Activated naive CD8-positive, alpha-beta T cell (primary cell): ENCODE measurements around the gene SLC4A1AP.

Experiments
- H3K27ac Mint-ChIP-seq: one replicate; pipeline ENCODE4 v1.8.0; 2021; ENCODE audit warnings: mixed read lengths
- H3K27me3 Mint-ChIP-seq: one replicate; pipeline ENCODE4 v1.8.0; 2021; ENCODE audit warnings: mixed read lengths
- H3K36me3 Mint-ChIP-seq: one replicate; pipeline ENCODE4 v1.8.0; 2021; ENCODE audit warnings: mixed read lengths
- H3K4me1 Mint-ChIP-seq: one replicate; pipeline ENCODE4 v1.8.0; 2021; ENCODE audit warnings: low read depth, mixed read lengths
- H3K4me3 Mint-ChIP-seq: one replicate; pipeline ENCODE4 v1.8.0; 2021; ENCODE audit warnings: mild to moderate bottlenecking, mixed read lengths
- H3K9me3 Mint-ChIP-seq: one replicate; pipeline ENCODE4 v1.8.0; 2021; ENCODE audit warnings: low read depth, mixed read lengths

SLC4A1AP gene

DNA sequence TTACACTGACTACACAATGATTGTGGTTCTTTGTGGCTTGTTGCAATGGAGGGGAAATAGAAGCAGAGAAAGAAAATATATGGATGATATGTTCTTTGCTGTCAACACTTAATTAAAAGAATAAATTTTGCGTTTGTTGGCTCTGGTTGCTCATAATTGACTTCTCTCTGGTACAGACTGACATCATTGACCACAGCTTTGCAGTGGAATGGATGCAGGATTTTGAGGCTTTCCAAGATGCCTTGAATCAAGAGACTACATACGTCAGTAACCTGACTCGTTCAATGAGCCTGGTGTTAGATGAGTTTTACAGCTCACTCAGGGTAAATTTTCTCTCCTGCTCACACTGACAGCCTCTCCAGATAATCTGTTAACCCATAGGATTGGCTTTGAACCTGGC is 25.0 kb upstream of the SLC4A1AP start:
- H3K36me3 Mint-ChIP-seq = peaks cover 23% of the 10 kb centered on the region
- H3K4me3 Mint-ChIP-seq = peak overlapping the region; percentile 85
- peak overlapping the region; percentile 98 for H3K27ac Mint-ChIP-seq
- H3K9me3 Mint-ChIP-seq = no peaks in the 10 kb centered on the region
- H3K4me1 Mint-ChIP-seq = peaks cover 33% of the 10 kb centered on the region
- H3K27me3 Mint-ChIP-seq = no peaks in the 10 kb centered on the region

DNA sequence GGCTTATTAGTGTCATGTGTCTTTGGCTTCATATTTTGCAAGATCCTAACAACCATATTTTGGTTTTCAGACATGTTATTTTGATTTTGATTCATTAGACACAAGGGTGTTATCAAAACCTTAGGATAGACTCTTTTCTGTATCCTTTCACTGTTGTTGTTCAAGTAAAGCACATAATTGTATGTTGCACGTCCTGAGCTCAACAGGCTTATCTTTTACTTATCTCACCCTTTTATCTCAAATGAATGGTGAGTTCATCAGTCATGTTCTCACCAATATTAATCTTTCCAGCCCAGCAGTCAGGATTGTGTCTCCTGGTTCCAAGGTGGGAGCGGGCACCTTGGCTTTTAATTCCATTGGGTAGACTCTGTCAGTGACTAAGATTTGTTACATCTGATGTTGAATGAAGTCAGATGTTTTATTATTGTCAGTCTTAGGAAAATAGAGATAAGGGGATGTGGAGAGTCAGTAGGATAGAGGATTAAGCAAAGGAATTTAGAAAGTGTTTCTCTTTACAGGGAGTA is 22.9 kb upstream of the SLC4A1AP start:
- Mint-ChIP-seq H3K4me3 (no peak overlapping the region), H3K36me3 (peaks cover 16% of the 10 kb centered on the region), H3K27me3 (no peaks in the 10 kb centered on the region), H3K4me1 (peaks cover 28% of the 10 kb centered on the region), H3K27ac (peak overlapping the region; percentile 46), H3K9me3 (no peaks in the 10 kb centered on the region)

DNA sequence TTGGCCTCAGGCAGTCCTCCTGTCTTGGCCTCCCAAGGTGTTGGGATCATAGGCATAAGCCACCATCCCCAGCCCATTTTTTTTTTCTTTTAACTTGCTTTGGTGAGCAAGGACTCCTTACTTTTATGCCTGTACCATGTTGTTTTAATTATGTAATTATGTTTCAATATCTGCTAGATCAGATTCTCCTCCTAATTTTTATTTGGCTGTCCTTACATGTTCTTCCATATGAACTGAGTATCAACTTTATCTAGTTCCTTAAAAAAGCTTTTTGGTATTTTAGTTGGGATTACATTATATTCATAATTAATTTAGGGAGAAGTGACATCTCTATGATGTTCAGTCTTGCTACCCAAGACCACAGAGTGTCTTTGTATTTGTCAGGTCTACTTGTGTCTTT is 18.5 kb upstream of the SLC4A1AP start:
- H3K4me1 Mint-ChIP-seq = peaks cover 3% of the 10 kb centered on the region
- peaks cover 9% of the 10 kb centered on the region for H3K36me3 Mint-ChIP-seq
- no peak overlapping the region for H3K4me3 Mint-ChIP-seq
- no peak overlapping the region for H3K27ac Mint-ChIP-seq
- no peaks in the 10 kb centered on the region for H3K27me3 Mint-ChIP-seq
- no peaks in the 10 kb centered on the region for H3K9me3 Mint-ChIP-seq

DNA sequence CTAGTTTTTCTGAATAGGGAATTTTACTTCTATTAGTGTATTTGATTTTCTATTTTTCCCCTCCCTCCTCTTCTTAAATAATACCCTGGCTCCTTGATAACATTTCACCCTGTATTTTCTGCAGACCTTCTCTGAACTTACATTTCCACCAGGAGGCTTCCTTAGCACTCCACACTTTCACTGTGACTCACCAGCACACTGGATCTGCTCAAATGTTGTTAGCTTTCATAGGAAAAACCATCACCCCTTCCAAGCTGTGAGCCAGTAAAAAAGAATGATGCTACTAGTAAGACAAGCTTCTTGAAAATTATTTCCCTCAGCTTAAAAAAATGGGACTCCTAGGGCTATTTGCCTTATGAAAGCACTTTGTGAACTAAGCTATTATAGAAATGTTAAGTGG is 16.4 kb upstream of the SLC4A1AP start:
- Mint-ChIP-seq H3K4me1 (peaks cover 1% of the 10 kb centered on the region), H3K36me3 (peaks cover 6% of the 10 kb centered on the region), H3K27ac (peak overlapping the region; percentile 70), H3K9me3 (no peaks in the 10 kb centered on the region), H3K4me3 (no peak overlapping the region), H3K27me3 (no peaks in the 10 kb centered on the region)

DNA sequence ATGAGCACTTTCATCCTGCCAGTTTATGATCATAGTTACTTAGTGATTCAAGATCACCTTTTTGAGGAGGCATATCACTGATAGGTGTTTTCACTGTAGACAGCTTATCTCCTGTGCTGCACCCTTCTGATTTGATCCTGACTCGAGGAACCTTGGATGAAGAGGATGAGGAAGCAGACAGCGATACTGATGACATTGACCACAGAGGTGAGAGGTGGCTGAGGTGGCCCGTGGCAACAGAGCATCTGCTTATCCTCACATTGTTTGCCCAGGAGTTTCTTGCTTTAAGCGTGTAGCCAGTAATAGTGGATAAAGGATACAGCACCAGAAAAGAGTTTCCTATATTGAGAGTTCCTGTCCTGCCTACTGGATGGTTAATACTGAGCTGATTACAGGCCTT is 16.0 kb upstream of the SLC4A1AP start:
- Mint-ChIP-seq H3K4me3 (no peak overlapping the region), H3K4me1 (peaks cover 5% of the 10 kb centered on the region), H3K27me3 (no peaks in the 10 kb centered on the region), H3K27ac (peak overlapping the region; percentile 22), H3K9me3 (no peaks in the 10 kb centered on the region), H3K36me3 (peaks cover 6% of the 10 kb centered on the region)

DNA sequence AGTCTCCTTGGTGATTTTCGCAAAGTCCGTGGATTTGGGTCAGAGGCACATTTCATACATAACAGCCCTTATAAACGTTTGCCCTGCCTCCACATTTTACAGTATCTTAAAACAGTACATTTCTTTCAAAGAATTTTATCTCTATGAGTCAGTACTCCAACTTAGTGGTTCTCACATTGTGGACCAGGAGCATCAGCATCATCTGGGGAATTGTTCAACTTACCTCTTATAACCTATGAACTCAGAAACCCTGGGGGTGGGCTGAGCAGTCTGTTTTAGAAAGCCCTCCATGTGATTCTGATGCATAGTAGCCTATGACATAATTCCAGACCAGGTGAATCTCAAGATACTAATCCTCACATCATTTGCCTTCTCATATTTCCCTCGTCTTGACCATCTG is 12.6 kb upstream of the SLC4A1AP start:
- H3K4me3 Mint-ChIP-seq = no peak overlapping the region
- H3K4me1 Mint-ChIP-seq = peaks cover 21% of the 10 kb centered on the region
- H3K9me3 Mint-ChIP-seq = no peaks in the 10 kb centered on the region
- H3K27ac Mint-ChIP-seq = no peak overlapping the region
- H3K27me3 Mint-ChIP-seq = no peaks in the 10 kb centered on the region
- H3K36me3 Mint-ChIP-seq = peaks cover 9% of the 10 kb centered on the region

DNA sequence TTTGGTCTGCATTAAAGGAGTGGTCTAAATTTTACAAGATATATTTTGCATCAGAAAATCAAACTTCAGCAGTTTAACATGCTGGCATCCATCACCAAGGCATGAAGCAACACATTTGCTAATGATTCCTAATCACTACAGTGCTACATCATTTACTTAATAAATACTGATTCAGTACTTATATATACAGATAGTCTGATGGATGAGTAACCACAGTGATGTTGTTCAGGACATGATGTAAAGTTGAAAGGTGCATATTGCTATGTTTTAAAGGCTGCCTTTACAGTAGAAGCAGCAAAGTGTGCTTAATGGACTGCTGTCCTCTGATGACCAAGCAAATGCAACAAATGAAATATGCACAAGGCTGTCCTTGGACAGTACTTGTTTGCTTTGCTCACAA is 11.3 kb upstream of the SLC4A1AP start:
- Mint-ChIP-seq H3K27ac (peak overlapping the region; percentile 64), H3K4me1 (peaks cover 21% of the 10 kb centered on the region), H3K9me3 (no peaks in the 10 kb centered on the region), H3K4me3 (peak overlapping the region; percentile 0), H3K36me3 (peaks cover 12% of the 10 kb centered on the region), H3K27me3 (no peaks in the 10 kb centered on the region)

DNA sequence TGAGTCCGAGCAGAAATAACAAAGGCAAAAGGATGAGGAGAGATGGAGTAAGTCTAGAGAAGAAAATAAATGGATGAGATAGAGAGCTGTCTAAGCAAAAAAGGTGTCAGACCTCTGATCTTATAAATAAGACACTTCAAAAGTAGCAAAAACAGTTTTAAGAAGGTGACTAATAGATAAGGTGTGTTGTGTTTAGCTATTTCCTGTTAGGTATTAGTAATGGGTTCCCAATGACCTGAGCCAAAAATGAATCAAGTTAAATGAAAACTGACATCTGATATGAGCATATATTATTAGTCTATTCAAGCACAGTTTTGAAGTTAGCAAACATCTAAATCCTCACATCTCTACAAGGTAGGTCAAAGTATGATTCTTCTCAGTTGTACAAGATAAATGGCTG is 10.9 kb upstream of the SLC4A1AP start:
- H3K4me3 Mint-ChIP-seq = peak overlapping the region; percentile 0
- peak overlapping the region; percentile 64 for H3K27ac Mint-ChIP-seq
- no peaks in the 10 kb centered on the region for H3K27me3 Mint-ChIP-seq
- peaks cover 12% of the 10 kb centered on the region for H3K36me3 Mint-ChIP-seq
- peaks cover 21% of the 10 kb centered on the region for H3K4me1 Mint-ChIP-seq
- H3K9me3 Mint-ChIP-seq = no peaks in the 10 kb centered on the region

DNA sequence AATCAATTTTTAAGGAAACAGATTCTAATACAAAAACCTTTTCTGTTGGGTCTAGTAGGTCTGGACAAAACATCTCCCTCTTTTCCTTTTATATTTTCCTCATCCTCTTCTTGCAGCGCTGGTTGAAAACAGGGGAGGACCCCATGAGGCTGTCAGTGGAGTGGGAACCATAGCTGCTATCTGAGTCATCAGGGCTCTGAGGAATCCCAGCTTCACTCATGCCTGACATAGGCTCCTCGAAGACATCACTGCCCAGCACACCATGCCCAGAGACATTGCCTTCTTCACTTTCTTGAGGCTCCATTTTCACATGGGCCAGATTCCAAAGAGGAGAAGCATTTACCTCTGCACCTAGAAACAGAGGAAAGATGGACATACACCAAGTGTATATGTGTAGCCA is 10.3 kb upstream of the SLC4A1AP start:
- Mint-ChIP-seq H3K4me3 (no peak overlapping the region), H3K9me3 (no peaks in the 10 kb centered on the region), H3K27ac (peak overlapping the region; percentile 64), H3K4me1 (peaks cover 24% of the 10 kb centered on the region), H3K36me3 (peaks cover 12% of the 10 kb centered on the region), H3K27me3 (no peaks in the 10 kb centered on the region)

DNA sequence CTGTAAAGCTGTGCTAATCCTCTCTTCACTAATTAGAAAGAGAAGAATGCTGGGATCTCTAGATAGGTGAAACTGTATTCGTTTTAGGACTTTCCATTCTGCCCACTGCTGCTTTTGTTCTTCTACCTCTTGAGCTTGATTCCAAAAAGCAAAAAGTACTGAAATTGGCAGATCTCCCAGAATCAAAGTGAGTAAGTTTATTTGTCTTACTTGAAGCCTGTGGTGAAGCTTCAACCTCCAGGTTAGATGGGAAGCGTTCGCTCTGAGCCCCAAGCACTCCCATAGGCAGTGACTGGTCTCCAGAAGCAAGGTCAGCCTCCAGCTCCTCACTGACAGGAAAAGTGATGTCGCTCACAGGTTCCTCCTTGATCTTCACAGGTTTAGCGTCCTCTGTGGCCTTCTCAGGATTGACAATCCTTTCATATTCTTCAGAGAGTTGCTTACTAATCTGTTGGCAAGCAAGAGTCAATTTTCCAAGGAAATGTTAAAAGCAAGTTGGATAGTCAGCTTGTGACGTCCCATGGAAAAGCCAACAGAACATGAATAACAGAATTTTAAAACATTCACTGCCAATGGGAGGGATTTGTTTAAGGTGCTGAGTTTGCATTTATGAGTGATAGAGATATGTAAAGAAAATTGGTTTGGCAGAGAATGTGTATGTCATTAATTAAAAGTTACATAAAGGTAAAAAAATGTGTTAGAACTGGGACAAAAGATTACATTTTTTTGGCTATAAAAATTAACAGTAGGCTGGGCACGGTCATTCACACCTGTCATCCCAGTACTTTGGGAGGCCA is 8.3 kb upstream of the SLC4A1AP start:
- H3K27ac Mint-ChIP-seq = peak overlapping the region; percentile 52
- H3K4me1 Mint-ChIP-seq = peaks cover 37% of the 10 kb centered on the region
- no peak overlapping the region for H3K4me3 Mint-ChIP-seq
- no peaks in the 10 kb centered on the region for H3K9me3 Mint-ChIP-seq
- peaks cover 8% of the 10 kb centered on the region for H3K36me3 Mint-ChIP-seq
- H3K27me3 Mint-ChIP-seq = no peaks in the 10 kb centered on the region

DNA sequence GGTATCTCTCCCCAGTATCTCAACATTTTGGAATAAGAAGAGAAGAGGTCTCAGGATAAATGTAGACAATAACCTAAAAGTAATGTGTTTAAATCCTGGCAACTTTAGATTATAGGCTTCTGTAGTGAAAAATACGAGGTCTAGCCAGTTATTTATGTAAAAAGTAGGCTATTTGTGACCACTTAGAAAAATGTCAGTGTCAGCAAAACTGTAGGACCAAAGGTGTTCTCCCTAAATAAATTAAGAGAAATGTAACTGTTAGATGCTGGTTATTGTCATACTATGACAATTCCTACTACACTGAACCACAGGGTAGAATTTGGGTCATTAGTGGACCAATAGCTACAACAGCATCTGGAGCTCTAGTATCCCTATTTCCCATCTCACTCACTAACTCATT is 2.3 kb upstream of the SLC4A1AP start:
- Mint-ChIP-seq H3K27ac (no peak overlapping the region), H3K4me3 (peak overlapping the region; percentile 99), H3K27me3 (no peaks in the 10 kb centered on the region), H3K9me3 (no peaks in the 10 kb centered on the region), H3K36me3 (peaks cover 10% of the 10 kb centered on the region), H3K4me1 (peaks cover 50% of the 10 kb centered on the region)

DNA sequence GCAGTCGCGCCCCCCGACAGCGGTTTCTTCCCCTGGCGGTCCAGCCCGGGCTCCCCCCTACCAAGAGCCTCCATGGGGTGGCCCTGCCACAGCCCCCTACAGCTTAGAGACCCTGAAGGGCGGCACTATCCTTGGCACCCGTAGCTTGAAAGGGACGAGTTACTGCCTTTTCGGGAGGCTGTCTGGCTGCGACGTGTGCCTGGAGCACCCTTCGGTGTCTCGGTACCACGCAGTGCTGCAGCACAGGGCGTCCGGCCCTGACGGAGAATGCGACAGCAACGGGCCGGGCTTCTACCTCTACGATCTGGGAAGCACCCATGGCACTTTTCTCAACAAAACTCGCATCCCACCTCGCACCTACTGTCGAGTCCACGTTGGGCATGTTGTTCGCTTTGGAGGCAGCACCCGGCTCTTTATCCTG is 475 bp downstream of the SLC4A1AP start:
- no peaks in the 10 kb centered on the region for H3K27me3 Mint-ChIP-seq
- peaks cover 49% of the 10 kb centered on the region for H3K4me1 Mint-ChIP-seq
- peak overlapping the region; percentile 99 for H3K4me3 Mint-ChIP-seq
- H3K27ac Mint-ChIP-seq = peak overlapping the region; percentile 100
- H3K9me3 Mint-ChIP-seq = no peaks in the 10 kb centered on the region
- peaks cover 10% of the 10 kb centered on the region for H3K36me3 Mint-ChIP-seq

DNA sequence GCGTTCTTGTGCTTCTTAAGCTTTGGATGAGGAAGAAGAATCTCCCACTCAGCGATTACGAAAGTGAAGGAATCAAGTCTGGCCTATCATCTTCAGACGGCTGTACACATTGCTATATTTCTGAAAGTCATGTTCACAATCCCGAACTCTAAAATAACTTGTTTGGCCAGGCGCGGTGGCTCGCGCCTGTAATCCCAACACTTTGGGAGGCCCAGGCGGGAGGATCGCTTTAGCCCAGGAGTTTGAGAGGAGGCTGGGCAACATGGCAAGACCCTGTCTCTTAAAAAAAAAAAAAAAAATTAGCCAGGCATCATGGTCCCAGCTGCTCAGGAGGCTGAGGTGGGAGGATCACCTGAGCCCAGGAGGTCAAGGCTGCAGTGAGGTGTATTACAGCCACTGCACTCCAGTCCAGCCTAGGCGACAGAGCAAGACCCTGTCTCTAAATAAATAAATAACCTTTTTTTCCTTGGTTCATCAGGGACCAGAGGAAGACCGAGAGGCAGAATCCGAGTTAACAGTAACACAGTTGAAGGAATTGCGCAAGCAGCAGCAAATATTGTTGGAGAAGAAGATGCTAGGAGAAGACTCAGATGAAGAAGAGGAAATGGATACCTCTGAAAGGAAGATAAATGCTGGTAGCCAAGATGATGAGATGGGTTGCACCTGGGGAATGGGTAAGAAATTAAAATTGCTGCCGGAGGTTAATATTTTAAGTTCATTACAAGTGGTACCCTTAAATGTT is 1.1 kb downstream of the SLC4A1AP start:
- Mint-ChIP-seq H3K27ac (peak overlapping the region; percentile 100), H3K4me3 (peak overlapping the region; percentile 99), H3K4me1 (peaks cover 43% of the 10 kb centered on the region), H3K9me3 (no peaks in the 10 kb centered on the region), H3K27me3 (no peaks in the 10 kb centered on the region), H3K36me3 (peaks cover 10% of the 10 kb centered on the region)

DNA sequence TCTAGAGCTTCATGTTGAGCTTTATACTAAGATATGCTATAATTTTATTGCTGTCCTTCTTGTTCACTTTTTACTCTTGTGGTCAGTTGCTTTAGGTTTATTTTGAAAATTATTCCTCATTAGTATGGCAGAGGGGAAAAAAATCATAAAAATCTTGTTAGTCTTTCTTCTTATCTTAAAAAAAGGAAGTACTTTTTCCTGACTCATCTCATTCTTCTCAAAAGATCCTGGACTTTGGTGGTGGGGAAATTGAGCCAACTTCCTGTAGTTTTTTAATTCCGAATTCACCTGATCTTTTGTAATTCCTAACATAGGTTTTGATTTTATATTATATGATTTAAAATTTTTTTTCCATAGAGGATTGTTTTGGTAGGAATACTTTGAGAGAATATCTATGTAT is 3.8 kb downstream of the SLC4A1AP start:
- peaks cover 36% of the 10 kb centered on the region for H3K4me1 Mint-ChIP-seq
- H3K4me3 Mint-ChIP-seq = no peak overlapping the region
- peaks cover 10% of the 10 kb centered on the region for H3K36me3 Mint-ChIP-seq
- H3K9me3 Mint-ChIP-seq = no peaks in the 10 kb centered on the region
- no peak overlapping the region for H3K27ac Mint-ChIP-seq
- H3K27me3 Mint-ChIP-seq = no peaks in the 10 kb centered on the region

DNA sequence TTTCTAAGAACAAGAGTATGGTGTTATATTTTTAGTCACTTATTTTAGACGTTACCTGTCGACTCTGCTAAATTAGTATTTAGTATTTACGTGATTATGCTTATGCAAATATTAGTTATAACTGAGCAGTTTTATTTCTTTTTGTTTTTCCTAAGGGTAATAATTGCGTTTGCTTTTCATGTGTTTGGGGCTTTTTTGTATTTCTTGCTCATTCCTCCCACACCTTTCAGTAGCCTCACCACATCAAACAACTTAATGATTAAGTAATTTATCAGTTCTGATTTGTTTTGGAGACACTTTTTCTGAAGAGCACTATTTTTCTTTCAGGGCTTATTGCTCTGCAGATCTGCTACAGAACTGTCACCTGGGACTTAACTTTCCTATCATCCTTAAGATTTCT is 7.5 kb downstream of the SLC4A1AP start:
- H3K4me1 Mint-ChIP-seq = peaks cover 20% of the 10 kb centered on the region
- H3K36me3 Mint-ChIP-seq = peaks cover 13% of the 10 kb centered on the region
- H3K4me3 Mint-ChIP-seq = no peak overlapping the region
- H3K27ac Mint-ChIP-seq = peak overlapping the region; percentile 54
- no peaks in the 10 kb centered on the region for H3K27me3 Mint-ChIP-seq
- no peaks in the 10 kb centered on the region for H3K9me3 Mint-ChIP-seq
